Fibroblast of lung (primary cell): ENCODE data around the gene RPN1. TPM values are rescaled to one million over a fixed set of nuclear protein-coding genes. Genes with fewer than 3 reads are reported as not detected.

ENCODE experiments used
- DNase-seq, 2 donors: peaks; one replicate each; pipeline versions ENCODE4 v3.0.0 to v3.0.0-alpha.2; 2010; ENCODE audit warnings: low read depth in 2 of 2
- H2AFZ ChIP-seq: 2 replicates; pipeline ENCODE4 v1.5.1; 2012; ENCODE audit warnings: low read length, control low read depth, inconsistent platforms
- H3K27ac ChIP-seq: 2 replicates; pipeline ENCODE4 v1.5.1; 2011; ENCODE audit warnings: low read length, control low read depth; ENCODE audit not compliant: insufficient read depth
- H3K27me3 ChIP-seq: 2 replicates; pipeline ENCODE4 v1.5.1; 2011; ENCODE audit warnings: mild to moderate bottlenecking, low read length; ENCODE audit not compliant: control insufficient read depth, insufficient read depth
- H3K36me3 ChIP-seq: 2 replicates; pipeline ENCODE4 v1.5.1; 2011; ENCODE audit warnings: low read length; ENCODE audit not compliant: control insufficient read depth, insufficient read depth
- H3K4me1 ChIP-seq: 2 replicates; pipeline ENCODE4 v1.5.1; 2011; ENCODE audit warnings: low read length; ENCODE audit not compliant: control insufficient read depth, insufficient read depth; ENCODE audit errors: extremely low read depth
- H3K4me2 ChIP-seq: 2 replicates; pipeline ENCODE4 v1.5.1; 2011; ENCODE audit warnings: low read length, control low read depth; ENCODE audit not compliant: insufficient read depth; ENCODE audit errors: extremely low read depth
- H3K4me3 ChIP-seq, 4 experiments: fragments of 200-600 bp in 1 of 4; sonication (generic) in 1 of 4; replicated peaks in 1 of 4; 2 replicates each; pipeline ENCODE4 v1.5.1; 2011 to 2016; ENCODE audit warnings: low read length in 4 of 4, low read depth in 3 of 4, mild to moderate bottlenecking in 3 of 4, control low read depth in 2 of 4, inconsistent platforms in 1 of 4, mixed read lengths in 1 of 4; ENCODE audit not compliant: insufficient read depth in 1 of 4; ENCODE audit errors: control extremely low read depth in 1 of 4
- H3K79me2 ChIP-seq: 2 replicates; pipeline ENCODE4 v1.5.1; 2012; ENCODE audit warnings: mild to moderate bottlenecking, low read length, inconsistent platforms; ENCODE audit not compliant: control insufficient read depth, insufficient read depth
- H3K9ac ChIP-seq: 2 replicates; pipeline ENCODE4 v1.5.1; 2011; ENCODE audit warnings: mild to moderate bottlenecking, low read length, control low read depth; ENCODE audit not compliant: insufficient read depth
- H3K9me3 ChIP-seq: 2 replicates; pipeline ENCODE4 v1.5.1; 2012; ENCODE audit warnings: low read depth, low read length; ENCODE audit not compliant: control insufficient read depth, insufficient read depth
- H4K20me1 ChIP-seq: 2 replicates; pipeline ENCODE4 v1.5.1; 2011; ENCODE audit warnings: low read length; ENCODE audit not compliant: control insufficient read depth, insufficient read depth; ENCODE audit errors: extremely low read depth
- CTCF ChIP-seq, 2 donors: IDR thresholded peaks in 1 of 2; conservative IDR thresholded peaks in 1 of 2; 1 replicate in 1 of 2; 2 replicates in 1 of 2; pipeline ENCODE4 v1.5.1; 2011 to 2012; ENCODE audit warnings: low read length in 2 of 2, control low read depth in 1 of 2, inconsistent platforms in 1 of 2, low read depth in 1 of 2, mild to moderate bottlenecking in 1 of 2
- EZH2 ChIP-seq: IDR thresholded peaks from 2 replicates; pipeline ENCODE4 v1.5.1; 2012; ENCODE audit warnings: low read length, control low read depth, mild to moderate bottlenecking; ENCODE audit errors: missing control alignments
- polyA plus RNA-seq, 2 donors: library from polyadenylated mRNA; depleted of rRNA in 1 of 2; stranded (reverse) in 1 of 2; unstranded in 1 of 2; fragments of >200 nt; gene quantifications; 2 replicates each; pipeline ENCODE4 v1.2.1, GENCODE V29; 2011 to 2012; ENCODE audit warnings: missing spikeins in 1 of 2
- total RNA-seq: library from RNA; depleted of rRNA; stranded (reverse); fragments of >200 nt; gene quantifications from 2 replicates; pipeline ENCODE4 v1.2.1, GENCODE V29; 2014

RPN1 gene
- total and polyA plus RNA-seq, 2 donors (not counting 1 experiment from before 2014, with no cell fraction given) = 359 to 417 TPM

- Histone ChIP-seq H3K27ac (no peak overlapping the region), H4K20me1 (no peaks in the 10 kb centered on the region), H3K4me1 (no peaks in the 10 kb centered on the region), H3K4me2 (no peak overlapping the region), H2AFZ (no peak overlapping the region), H3K79me2 (no peaks in the 10 kb centered on the region), H3K9me3 (no peaks in the 10 kb centered on the region), H3K9ac (no peak overlapping the region), H3K27me3 (no peaks in the 10 kb centered on the region), H3K36me3 (no peaks in the 10 kb centered on the region), H3K4me3 (no peak overlapping the region)
- TF ChIP-seq EZH2 (no peak), CTCF (conservative IDR thresholded peaks at IDR 0.05 in 1 of 2, IDR thresholded peaks at IDR 0.05 in 1 of 2; ENCODE audit: low read depth in 1 of 2, low read length in 2 of 2) (no peak)
- DNase-seq = no peak
These were observed 65.4 kb downstream of the RPN1 start for GRCh38 chr3:128585189-128585588.

DNA sequence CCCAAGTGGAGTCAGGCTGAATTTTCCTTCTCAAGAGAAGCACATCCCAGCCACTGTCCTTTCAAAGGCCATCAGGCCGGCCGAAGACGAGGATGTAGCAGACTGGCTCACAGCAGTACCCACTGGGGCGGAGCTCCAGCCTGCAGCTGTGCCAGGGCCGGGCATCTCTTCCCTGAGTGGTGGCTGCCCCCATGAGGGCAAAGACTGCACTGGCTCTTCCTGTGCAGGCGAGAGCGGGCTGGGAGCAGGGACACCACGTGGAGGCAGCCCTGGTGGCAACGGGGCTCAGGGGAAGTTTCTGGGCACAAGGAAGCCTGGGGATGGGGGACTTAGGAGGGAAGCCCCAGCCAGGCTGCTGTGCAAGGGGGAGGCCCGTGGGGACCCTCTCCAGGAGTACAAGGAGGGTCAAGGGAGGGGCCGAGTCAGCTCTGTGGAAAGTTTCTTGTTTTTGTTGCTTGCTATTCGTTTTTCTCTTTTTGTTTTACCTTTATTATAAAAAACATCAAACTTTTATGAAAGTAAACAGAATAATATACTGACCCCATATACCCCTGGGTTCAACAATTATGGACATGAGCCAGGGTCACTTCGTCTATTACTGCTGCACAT, 66.1 kb downstream of the RPN1 start:
- Histone ChIP-seq H4K20me1 (no peaks in the 10 kb centered on the region), H3K9ac (no peak overlapping the region), H3K4me1 (no peaks in the 10 kb centered on the region), H3K36me3 (no peaks in the 10 kb centered on the region), H3K79me2 (no peaks in the 10 kb centered on the region), H3K4me2 (peak overlapping the region; percentile 30), H3K27ac (no peak overlapping the region), H3K4me3 (no peak overlapping the region), H3K9me3 (no peaks in the 10 kb centered on the region), H2AFZ (no peak overlapping the region), H3K27me3 (no peaks in the 10 kb centered on the region)
- TF ChIP-seq CTCF (conservative IDR thresholded peaks at IDR 0.05 in 1 of 2, IDR thresholded peaks at IDR 0.05 in 1 of 2; ENCODE audit: low read depth in 1 of 2, low read length in 2 of 2) = peak; percentile 62 to 69
- no peak for TF ChIP-seq EZH2
- DNase-seq = peak; percentile 64 to 69

DNA sequence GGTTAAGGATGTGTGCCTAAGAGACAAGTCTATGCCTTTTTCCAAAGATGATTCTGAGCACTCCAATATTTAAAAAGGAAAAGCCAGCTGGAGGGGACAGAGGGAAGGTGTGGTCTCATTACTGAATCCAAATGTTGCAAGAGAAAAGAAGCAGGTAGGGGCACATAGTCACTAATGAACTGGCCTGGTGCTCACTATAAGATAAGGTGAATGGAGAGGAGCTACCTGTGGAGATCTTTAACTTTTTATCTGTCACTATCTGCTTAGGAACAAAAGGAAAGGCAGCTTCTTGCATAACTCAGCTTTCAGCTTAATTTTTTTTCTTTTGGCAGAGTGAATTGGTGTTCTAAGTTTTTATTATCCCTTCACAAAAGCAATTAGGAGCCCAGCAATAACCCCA, 69.1 kb downstream of the RPN1 start:
- Histone ChIP-seq H3K4me2 (no peak overlapping the region), H3K4me1 (no peaks in the 10 kb centered on the region), H3K27me3 (no peaks in the 10 kb centered on the region), H2AFZ (no peak overlapping the region), H3K27ac (no peak overlapping the region), H3K36me3 (no peaks in the 10 kb centered on the region), H3K9ac (no peak overlapping the region), H3K79me2 (no peaks in the 10 kb centered on the region), H4K20me1 (no peaks in the 10 kb centered on the region), H3K9me3 (no peaks in the 10 kb centered on the region), H3K4me3 (no peak overlapping the region)
- DNase-seq = no peak
- TF ChIP-seq EZH2 = no peak
- no peak for TF ChIP-seq CTCF (conservative IDR thresholded peaks at IDR 0.05 in 1 of 2, IDR thresholded peaks at IDR 0.05 in 1 of 2; ENCODE audit: low read depth in 1 of 2, low read length in 2 of 2)
